ENCODE data around the gene TNP2.

TNP2 gene

DNA sequence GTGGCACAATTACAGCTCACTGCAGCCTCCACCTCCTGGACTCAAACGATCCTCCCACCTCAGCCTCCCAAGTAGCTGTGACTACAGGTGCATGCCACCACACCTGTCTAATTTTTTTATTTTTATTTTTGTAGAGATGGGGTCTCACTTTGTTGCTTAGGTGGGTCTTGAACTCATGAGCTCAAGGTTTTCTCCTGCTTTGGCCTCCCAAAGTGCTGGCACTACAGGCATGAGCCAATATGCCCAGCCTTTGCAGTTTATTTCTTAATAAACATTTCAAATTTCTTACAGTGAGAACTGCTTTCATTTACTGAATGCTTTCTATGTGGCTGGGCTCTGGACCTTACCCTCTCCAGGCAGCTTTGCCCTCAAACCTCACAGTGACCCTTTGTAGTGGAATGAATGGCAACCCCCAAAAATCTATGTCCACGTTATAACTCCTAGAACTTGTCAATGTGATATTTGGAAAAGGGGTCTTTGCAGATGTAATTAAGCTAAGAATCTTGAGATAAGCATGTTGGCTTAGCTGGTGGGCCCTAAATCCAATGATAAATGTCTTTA is 1.6 kb upstream of the TNP2 start:
- CTCF ChIA-PET: interaction anchor here (1.3 to 1.6 kb wide), 2 partner anchors 14 to 307 kb away, joined by 3 to 12 read pairs; partner anchors contain the start of gene SOCS1
- TF ChIP-seq, protein P1, sequence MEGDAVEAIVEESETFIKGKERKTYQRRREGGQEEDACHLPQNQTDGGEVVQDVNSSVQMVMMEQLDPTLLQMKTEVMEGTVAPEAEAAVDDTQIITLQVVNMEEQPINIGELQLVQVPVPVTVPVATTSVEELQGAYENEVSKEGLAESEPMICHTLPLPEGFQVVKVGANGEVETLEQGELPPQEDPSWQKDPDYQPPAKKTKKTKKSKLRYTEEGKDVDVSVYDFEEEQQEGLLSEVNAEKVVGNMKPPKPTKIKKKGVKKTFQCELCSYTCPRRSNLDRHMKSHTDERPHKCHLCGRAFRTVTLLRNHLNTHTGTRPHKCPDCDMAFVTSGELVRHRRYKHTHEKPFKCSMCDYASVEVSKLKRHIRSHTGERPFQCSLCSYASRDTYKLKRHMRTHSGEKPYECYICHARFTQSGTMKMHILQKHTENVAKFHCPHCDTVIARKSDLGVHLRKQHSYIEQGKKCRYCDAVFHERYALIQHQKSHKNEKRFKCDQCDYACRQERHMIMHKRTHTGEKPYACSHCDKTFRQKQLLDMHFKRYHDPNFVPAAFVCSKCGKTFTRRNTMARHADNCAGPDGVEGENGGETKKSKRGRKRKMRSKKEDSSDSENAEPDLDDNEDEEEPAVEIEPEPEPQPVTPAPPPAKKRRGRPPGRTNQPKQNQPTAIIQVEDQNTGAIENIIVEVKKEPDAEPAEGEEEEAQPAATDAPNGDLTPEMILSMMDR (IDR thresholded peaks at IDR 0.05; ENCODE audit: insufficient read depth, low read length, missing control alignments): no peak
- POLR2A ChIA-PET: no interaction called here
- no peak for DNase-seq (ENCODE audit: low read depth, low spot score)
- no peak overlapping the region for H3K4me3 ChIP-seq (ENCODE audit: low read depth, low read length)

DNA sequence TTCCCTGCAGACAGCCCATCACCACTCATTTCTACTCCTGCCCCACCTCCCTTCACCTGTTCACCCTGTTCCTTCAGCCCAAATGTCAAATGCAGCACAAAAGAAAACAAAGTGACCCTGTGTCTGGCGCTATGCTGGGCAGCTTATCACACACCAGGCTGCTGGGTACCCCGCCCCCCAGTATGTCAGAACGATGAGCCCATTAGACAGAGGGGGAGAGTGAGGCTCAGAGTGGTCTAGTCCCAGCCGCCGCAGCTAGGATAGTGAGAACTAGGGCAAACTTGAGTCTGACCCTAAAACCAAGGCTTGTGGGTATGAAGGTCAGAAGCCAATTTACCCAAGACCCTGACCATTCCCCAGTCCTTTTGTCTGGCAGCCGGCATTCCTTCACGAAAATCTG is 4.0 kb downstream of the TNP2 start:
- ChIA-PET POLR2A (no interaction called here), CTCF (interaction anchor here (1.4 kb wide), 1 partner anchor 9 kb away, joined by 5 read pairs; the partner anchor contains the start of gene SOCS1)
- no peak for DNase-seq (ENCODE audit: low read depth, low spot score)
- H3K4me3 ChIP-seq (ENCODE audit: low read depth, low read length): no peak overlapping the region
- TF ChIP-seq, protein P1 (IDR thresholded peaks at IDR 0.05; ENCODE audit: insufficient read depth, low read length, missing control alignments): no peak

DNA sequence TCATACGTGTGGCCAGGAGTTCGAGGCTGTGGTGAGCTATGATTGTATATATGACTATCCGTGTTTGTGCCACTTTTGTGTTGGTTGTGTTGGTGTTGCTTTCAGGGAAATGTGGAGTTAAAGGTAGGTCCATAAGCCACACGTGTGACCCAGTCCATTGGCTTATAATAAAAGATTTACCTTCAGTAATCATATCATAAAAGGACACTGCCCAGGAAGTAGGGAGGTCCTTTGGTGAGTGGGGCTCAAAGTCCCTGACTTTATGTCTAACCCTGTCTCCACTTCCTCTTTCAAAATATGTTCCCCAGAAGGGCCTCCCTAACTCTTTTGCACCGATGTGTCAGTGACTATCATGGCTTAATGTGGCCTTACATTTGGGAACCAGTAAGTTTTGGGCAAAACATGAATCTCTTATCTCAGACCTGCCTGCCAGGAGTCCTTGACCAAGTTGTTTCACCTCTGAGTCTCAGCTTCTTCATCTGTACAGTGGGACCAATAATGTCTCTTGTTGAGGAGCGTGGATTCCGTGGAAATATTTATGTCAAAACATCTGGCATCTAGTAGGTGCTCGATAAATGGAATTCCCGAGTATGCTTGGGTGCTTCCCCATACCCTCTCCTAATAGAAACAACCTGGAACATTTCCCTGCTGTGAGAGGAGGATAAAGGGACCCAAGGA is 4.8 kb downstream of the TNP2 start:
- ChIA-PET CTCF (interaction anchor here (1.4 to 13.4 kb wide), 3 partner anchors 9 to 297 kb away, joined by 5 to 492 read pairs (median 155); partner anchors contain the start of gene SOCS1), POLR2A (no interaction called here)
- TF ChIP-seq, protein P1 (IDR thresholded peaks at IDR 0.05; ENCODE audit: insufficient read depth, low read length, missing control alignments): no peak
- DNase-seq (ENCODE audit: low read depth, low spot score): no peak
- no peak overlapping the region for H3K4me3 ChIP-seq (ENCODE audit: low read depth, low read length)

DNA sequence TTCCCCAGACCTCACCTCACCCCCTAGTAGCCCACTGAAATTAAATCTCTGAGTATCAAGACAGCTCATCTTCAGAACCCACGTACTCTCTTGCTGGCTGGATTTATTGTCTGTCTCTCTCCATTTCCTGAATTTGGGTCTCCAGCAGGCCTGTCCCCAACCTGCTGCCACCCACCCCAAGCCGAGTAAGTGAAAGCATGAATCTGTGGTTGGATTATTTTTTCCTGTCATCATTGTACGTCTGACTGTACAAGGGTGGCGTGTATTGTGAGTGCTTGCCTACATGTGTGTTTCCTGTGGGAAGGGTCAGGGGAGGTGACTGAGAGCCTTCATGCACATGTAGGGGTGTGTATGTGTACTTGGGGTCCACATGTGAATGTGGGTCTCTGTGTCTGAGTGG is 5.4 kb downstream of the TNP2 start:
- POLR2A ChIA-PET: no interaction called here
- H3K4me3 ChIP-seq (ENCODE audit: low read depth, low read length): no peak overlapping the region
- no peak for DNase-seq (ENCODE audit: low read depth, low spot score)
- CTCF ChIA-PET: interaction anchor here (1.4 to 13.4 kb wide), 3 partner anchors 8 to 297 kb away, joined by 5 to 492 read pairs (median 155); partner anchors contain the start of gene SOCS1
- TF ChIP-seq, protein P1 (IDR thresholded peaks at IDR 0.05; ENCODE audit: insufficient read depth, low read length, missing control alignments): no peak

DNA sequence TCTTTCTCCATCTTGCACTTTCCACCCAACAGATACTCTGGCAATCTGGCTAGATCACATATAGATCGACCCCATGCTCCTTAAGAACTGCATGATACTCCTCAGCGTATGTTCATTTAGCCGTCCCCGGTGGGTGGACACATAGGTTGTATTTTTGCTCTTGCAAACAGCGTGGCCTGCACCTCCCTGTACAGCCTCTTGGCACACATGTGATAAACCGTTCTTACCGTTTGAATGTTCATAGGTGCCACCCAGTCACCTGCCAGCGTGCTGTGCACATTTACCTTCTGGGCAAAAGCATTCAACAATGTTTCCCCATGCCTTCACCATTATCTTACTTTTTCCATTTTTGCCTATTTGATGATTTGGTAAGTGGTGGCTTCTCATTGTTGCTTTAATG is 6.2 kb downstream of the TNP2 start:
- TF ChIP-seq, protein P1 (IDR thresholded peaks at IDR 0.05; ENCODE audit: insufficient read depth, low read length, missing control alignments): no peak
- POLR2A ChIA-PET: no interaction called here
- no peak for DNase-seq (ENCODE audit: low read depth, low spot score)
- H3K4me3 ChIP-seq (ENCODE audit: low read depth, low read length): no peak overlapping the region
- CTCF ChIA-PET: interaction anchor here (10.7 to 13.4 kb wide), 2 partner anchors 92 to 296 kb away, joined by 155 to 492 read pairs; no protein-coding TSS in a partner anchor

DNA sequence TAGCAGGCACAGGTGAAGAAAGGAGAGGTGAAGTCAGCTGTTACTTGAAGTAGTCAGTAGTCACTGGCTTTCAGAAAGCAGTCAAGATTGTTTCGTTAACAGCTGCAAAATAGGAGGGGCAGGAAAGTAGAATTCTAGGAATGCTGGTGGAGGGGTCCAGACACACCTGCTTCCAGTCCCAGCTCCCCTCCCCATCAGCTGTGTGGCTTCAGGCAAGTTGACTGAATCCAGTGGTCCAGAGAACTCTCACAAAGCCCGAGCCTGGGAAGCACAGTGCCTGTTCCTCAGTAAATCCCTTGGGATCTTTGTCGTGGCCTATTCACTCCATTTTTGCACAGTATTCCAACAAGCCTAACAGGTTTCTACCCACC is 8.5 kb downstream of the TNP2 start:
- CTCF ChIA-PET: interaction anchor here (1.1 to 13.4 kb wide), 6 partner anchors 9 to 306 kb away, joined by 3 to 492 read pairs (median 6); partner anchors contain the start of gene TNP2
- TF ChIP-seq, protein P1 (IDR thresholded peaks at IDR 0.05; ENCODE audit: insufficient read depth, low read length, missing control alignments): no peak
- DNase-seq (ENCODE audit: low read depth, low spot score): no peak
- POLR2A ChIA-PET: no interaction called here
- no peak overlapping the region for H3K4me3 ChIP-seq (ENCODE audit: low read depth, low read length)
